H9 (cell line): ENCODE data around the gene PRR23E. TPM values are rescaled to one million over a fixed set of nuclear protein-coding genes. Genes with fewer than 3 reads are reported as not detected.

Source experiments
- DNase-seq: peaks from one replicate; pipeline ENCODE4 v3.0.0-alpha.2; 2017
- H2AFZ ChIP-seq: one replicate; pipeline ENCODE4 v1.6.1; 2013; ENCODE audit warnings: mild to moderate bottlenecking, low read length, control low read depth, moderate library complexity
- H2AK5ac ChIP-seq: 2 replicates; pipeline ENCODE4 v1.6.1; 2013; ENCODE audit warnings: low read length, control low read depth, mixed read lengths; ENCODE audit not compliant: insufficient read length
- H2BK120ac ChIP-seq: one replicate; pipeline ENCODE4 v1.6.1; 2013; ENCODE audit warnings: low read depth, mild to moderate bottlenecking, low read length, control low read depth, inconsistent platforms; ENCODE audit not compliant: poor library complexity, severe bottlenecking
- H2BK12ac ChIP-seq: 2 replicates; pipeline ENCODE4 v1.6.1; 2013; ENCODE audit warnings: low read length, control low read depth, mixed read lengths, low read depth; ENCODE audit not compliant: insufficient read length
- H2BK15ac ChIP-seq: 2 replicates; pipeline ENCODE4 v1.6.1; 2013; ENCODE audit warnings: low read depth, low read length, control low read depth
- H2BK20ac ChIP-seq: one replicate; pipeline ENCODE4 v1.6.1; 2013; ENCODE audit warnings: low read depth, mild to moderate bottlenecking, low read length, control low read depth, inconsistent platforms; ENCODE audit not compliant: poor library complexity, severe bottlenecking
- H2BK5ac ChIP-seq: 2 replicates; pipeline ENCODE4 v1.6.1; 2013; ENCODE audit warnings: low read length, control low read depth, mixed read lengths; ENCODE audit not compliant: insufficient read length
- H3K14ac ChIP-seq: 2 replicates; pipeline ENCODE4 v1.6.1; 2013; ENCODE audit warnings: low read length, control low read depth; ENCODE audit not compliant: insufficient read depth
- H3K18ac ChIP-seq: 2 replicates; pipeline ENCODE4 v1.6.1; 2013; ENCODE audit warnings: low read depth, mild to moderate bottlenecking, mixed read lengths, low read length, control low read depth; ENCODE audit not compliant: insufficient read length
- H3K23ac ChIP-seq: 2 replicates; pipeline ENCODE4 v1.6.1; 2013; ENCODE audit warnings: low read length, control low read depth, mixed read lengths, low read depth; ENCODE audit not compliant: insufficient read length
- H3K23me2 ChIP-seq: 2 replicates; pipeline ENCODE4 v1.6.1; 2013; ENCODE audit warnings: low read depth, mild to moderate bottlenecking, mixed read lengths, low read length, control low read depth; ENCODE audit not compliant: insufficient read length, poor library complexity, severe bottlenecking
- H3K27ac ChIP-seq: 2 replicates; pipeline ENCODE4 v1.5.1; 2013; ENCODE audit warnings: low read length, control low read depth, mixed read lengths, low read depth; ENCODE audit not compliant: insufficient read length
- H3K27me3 ChIP-seq: 2 replicates; pipeline ENCODE4 v1.6.1; 2013; ENCODE audit warnings: low read length, control low read depth, inconsistent platforms; ENCODE audit not compliant: insufficient read depth
- H3K4ac ChIP-seq: 2 replicates; pipeline ENCODE4 v1.6.1; 2013; ENCODE audit warnings: low read depth, mild to moderate bottlenecking, control low read depth, inconsistent platforms, low read length, moderate library complexity
- H3K4me1 ChIP-seq: 2 replicates; pipeline ENCODE4 v1.6.1; 2013; ENCODE audit warnings: low read length, control low read depth, inconsistent platforms; ENCODE audit not compliant: insufficient read depth
- H3K4me2 ChIP-seq: 2 replicates; pipeline ENCODE4 v1.6.1; 2013; ENCODE audit warnings: low read length, control low read depth, mixed read lengths; ENCODE audit not compliant: insufficient read length, insufficient read depth
- H3K56ac ChIP-seq: 2 replicates; pipeline ENCODE4 v1.6.1; 2013; ENCODE audit warnings: low read depth, mild to moderate bottlenecking, mixed read lengths, low read length, control low read depth; ENCODE audit not compliant: insufficient read length
- H3K79me1 ChIP-seq: 2 replicates; pipeline ENCODE4 v1.6.1; 2013; ENCODE audit warnings: low read depth, mild to moderate bottlenecking, moderate library complexity, low read length, control low read depth, inconsistent platforms; ENCODE audit not compliant: insufficient read depth, poor library complexity, severe bottlenecking
- H3K79me2 ChIP-seq: 2 replicates; pipeline ENCODE4 v1.6.1; 2013; ENCODE audit warnings: low read length, control low read depth, inconsistent platforms; ENCODE audit not compliant: insufficient read depth
- H3K9ac ChIP-seq: 2 replicates; pipeline ENCODE4 v1.6.1; 2013; ENCODE audit warnings: low read length, control low read depth, mixed read lengths; ENCODE audit not compliant: insufficient read length; ENCODE audit errors: extremely low read depth
- H3K9me3 ChIP-seq: one replicate; pipeline ENCODE4 v1.6.1; 2013; ENCODE audit warnings: low read depth, low read length, inconsistent platforms; ENCODE audit not compliant: control insufficient read depth
- H3T11ph ChIP-seq: one replicate; pipeline ENCODE4 v1.6.1; 2013; ENCODE audit warnings: mild to moderate bottlenecking, low read length, control low read depth, inconsistent platforms
- H4K20me1 ChIP-seq: one replicate; pipeline ENCODE4 v1.6.1; 2013; ENCODE audit not compliant: control insufficient read depth, insufficient read length, insufficient read depth
- H4K5ac ChIP-seq: 2 replicates; pipeline ENCODE4 v1.6.1; 2013; ENCODE audit warnings: low read depth, mild to moderate bottlenecking, mixed read lengths, low read length, control low read depth; ENCODE audit not compliant: insufficient read length
- H4K8ac ChIP-seq: replicated peaks from 2 replicates; pipeline ENCODE4 v1.6.1; 2013; ENCODE audit warnings: low read length, control low read depth, mixed read lengths, low read depth; ENCODE audit not compliant: insufficient read length
- H4K91ac ChIP-seq: 2 replicates; pipeline ENCODE4 v1.6.1; 2013; ENCODE audit warnings: low read depth, mild to moderate bottlenecking, moderate library complexity, mixed read lengths, low read length, control low read depth; ENCODE audit not compliant: insufficient read length
- H3K27ac Mint-ChIP-seq, 3 experiments: 2 replicates in 2 of 3; 3 replicates in 1 of 3; pipeline ENCODE4 v1.8.0; 2020 to 2021; ENCODE audit warnings: mixed read lengths in 3 of 3, mild to moderate bottlenecking in 1 of 3, moderate library complexity in 1 of 3
- H3K27me3 Mint-ChIP-seq: 2 replicates; pipeline ENCODE4 v1.8.0; 2021; ENCODE audit warnings: low read depth, mild to moderate bottlenecking, moderate library complexity, mixed read lengths
- H3K36me3 Mint-ChIP-seq, 3 experiments: 2 replicates in 2 of 3; 3 replicates in 1 of 3; pipeline ENCODE4 v1.8.0; 2020 to 2021; ENCODE audit warnings: low read depth in 3 of 3, mixed read lengths in 3 of 3; ENCODE audit not compliant: insufficient read depth in 1 of 3
- H3K4me1 Mint-ChIP-seq, 2 experiments: 2 replicates each; pipeline ENCODE4 v1.8.0; 2020; ENCODE audit warnings: mixed read lengths in 2 of 2
- H3K4me3 Mint-ChIP-seq, 2 experiments: 2 replicates in 1 of 2; 3 replicates in 1 of 2; pipeline ENCODE4 v1.8.0; 2020 to 2021; ENCODE audit warnings: mild to moderate bottlenecking in 2 of 2, mixed read lengths in 2 of 2, moderate library complexity in 1 of 2
- H3K9me3 Mint-ChIP-seq, 2 experiments: 2 replicates in 1 of 2; 3 replicates in 1 of 2; pipeline ENCODE4 v1.8.0; 2020; ENCODE audit warnings: mild to moderate bottlenecking in 2 of 2, mixed read lengths in 2 of 2, moderate library complexity in 1 of 2
- CTCF ChIP-seq: fragments of 200-600 bp; sonication (generic); conservative IDR thresholded peaks from 3 replicates; pipeline ENCODE4 v1.8.0; 2021; ENCODE audit warnings: antibody characterized with exemption, mild to moderate bottlenecking
- WGBS: extraction: QIAGEN DNeasy Blood & Tissue Kit; methylation state at CpG from one replicate; pipeline ENCODE4 v1.1.7; 2013; ENCODE audit warnings: missing lambda C conversion rate, low lambda C conversion rate, mixed read lengths; ENCODE audit not compliant: insufficient read length; ENCODE audit errors: extremely low coverage; 5-methylcytosine and 5-hydroxymethylcytosine counted together
- total RNA-seq: library from RNA; stranded (reverse); gene quantifications from 2 replicates; pipeline ENCODE4 v1.2.1, GENCODE V29; 2021

Gene PRR23E
- total RNA-seq, 1 experiment from 2014 or later, result not detected

- Histone ChIP-seq H3K23ac (no peak overlapping the region), H4K5ac (no peak overlapping the region), H3K9ac (no peak overlapping the region), H3T11ph (no peak overlapping the region), H2BK120ac (no peak overlapping the region), H3K4me2 (no peak overlapping the region), H3K4me1 (peaks cover 3% of the 10 kb centered on the region; the same call in 1 of the 2 replicates), H3K14ac (no peak overlapping the region), H3K79me2 (no peaks in the 10 kb centered on the region), H2BK20ac (no peak overlapping the region), H2BK5ac (no peak overlapping the region), H3K9me3 (no peaks in the 10 kb centered on the region), H4K8ac (no peak overlapping the region), H3K4ac (no peak overlapping the region), H3K18ac (no peak overlapping the region), H2AK5ac (no peak overlapping the region), H3K27me3 (no peaks in the 10 kb centered on the region), H3K56ac (no peak overlapping the region), H4K20me1 (no peaks in the 10 kb centered on the region), H2AFZ (no peak overlapping the region), H2BK12ac (no peak overlapping the region), H4K91ac (no peak overlapping the region), H2BK15ac (no peak overlapping the region), H3K27ac (no peak overlapping the region), H3K79me1 (no peaks in the 10 kb centered on the region), H3K23me2 (no peaks in the 10 kb centered on the region)
- Mint-ChIP-seq H3K36me3 (no peaks in the 10 kb centered on the region), H3K9me3 (no peaks in the 10 kb centered on the region), H3K4me1 (peaks cover 10 to 11% of the 10 kb centered on the region in 2 experiments), H3K4me3 (no peak overlapping the region), H3K27ac (peak overlapping the region in 1 of 3 experiments; percentile 41; a peak in 1 of 7 replicates), H3K27me3 (peaks cover 3% of the 10 kb centered on the region)
- TF ChIP-seq CTCF, result no peak
- no peak for DNase-seq
- no CpG with 5 or more reads among the region's 14 CpGs for WGBS
Observed at GRCh38 chr3:127157171-127157828, 35.6 kb upstream of the PRR23E start.
